ENCODE results near the gene COL20A1.

Gene COL20A1

GRCh38 chr20:63320616-63321147 lies 27.7 kb downstream of the COL20A1 start:
- TF ChIP-seq CTCF (IDR thresholded peaks at IDR 0.05; ENCODE audit: borderline replicate concordance, insufficient read depth, low read depth, low read length) = no peak
- no peak overlapping the region for H3K4me3 ChIP-seq (ENCODE audit: low read depth, low read length)

GRCh38 chr20:63321148-63321831 lies 28.3 kb downstream of the COL20A1 start:
- TF ChIP-seq CTCF (IDR thresholded peaks at IDR 0.05; ENCODE audit: borderline replicate concordance, insufficient read depth, low read depth, low read length) = no peak
- no peak overlapping the region for H3K4me3 ChIP-seq (ENCODE audit: low read depth, low read length)

GRCh38 chr20:63322146-63322932 lies 29.4 kb downstream of the COL20A1 start:
- TF ChIP-seq CTCF (IDR thresholded peaks at IDR 0.05; ENCODE audit: borderline replicate concordance, insufficient read depth, low read depth, low read length) = no peak
- no peak overlapping the region for H3K4me3 ChIP-seq (ENCODE audit: low read depth, low read length)

GRCh38 chr20:63322933-63323273 lies 29.9 kb downstream of the COL20A1 start:
- TF ChIP-seq CTCF (IDR thresholded peaks at IDR 0.05; ENCODE audit: borderline replicate concordance, insufficient read depth, low read depth, low read length) = no peak
- H3K4me3 ChIP-seq (ENCODE audit: low read depth, low read length) = no peak overlapping the region

- H3K4me3 ChIP-seq (ENCODE audit: low read depth, low read length) = no peak overlapping the region
- no peak for TF ChIP-seq CTCF (IDR thresholded peaks at IDR 0.05; ENCODE audit: borderline replicate concordance, insufficient read depth, low read depth, low read length)
Observed at GRCh38 chr20:63323357-63323981, 30.5 kb downstream of the COL20A1 start.

- H3K4me3 ChIP-seq (ENCODE audit: low read depth, low read length) = no peak overlapping the region
- no peak for TF ChIP-seq CTCF (IDR thresholded peaks at IDR 0.05; ENCODE audit: borderline replicate concordance, insufficient read depth, low read depth, low read length)
Observed at GRCh38 chr20:63325021-63325471, 32.1 kb downstream of the COL20A1 start.

Measured in GM12875 (cell line).